H1 (cell line): ENCODE data around the gene PURB. TPM values are rescaled to one million over a fixed set of nuclear protein-coding genes. Genes with fewer than 3 reads are reported as not detected.
A peak's percentile ranks its signal among the peaks of the same experiment; 100 is the strongest.

ENCODE experiments used
- CBX8 ChIP-seq: fragments of 300-800, 300-1000 bp; sonication (generic); IDR thresholded peaks from 2 replicates; pipeline ENCODE4 v1.7.1; 2016; ENCODE audit warnings: low read depth, low read length, borderline replicate concordance
- CEBPB ChIP-seq: IDR thresholded peaks from 2 replicates; pipeline ENCODE4 v1.6.1; 2012; ENCODE audit warnings: low read depth, low read length
- CHD2 ChIP-seq: IDR thresholded peaks from 2 replicates; pipeline ENCODE4 v1.6.1; 2012; ENCODE audit warnings: low read length, improper control_type of control experiment
- GTF2F1 ChIP-seq: IDR thresholded peaks from 2 replicates; pipeline ENCODE4 v1.6.1; 2012; ENCODE audit warnings: low read depth, low read length, improper control_type of control experiment, borderline replicate concordance
- NANOG ChIP-seq: IDR thresholded peaks from 2 replicates; pipeline ENCODE4 v1.6.1; 2011; ENCODE audit warnings: low read length, low read depth, mild to moderate bottlenecking, inconsistent platforms; ENCODE audit not compliant: insufficient read depth, poor library complexity, severe bottlenecking
- POLR2A ChIP-seq, 2 experiments: IDR thresholded peaks; 1 replicate in 1 of 2; 2 replicates in 1 of 2; pipeline ENCODE4 v1.6.1; 2011; ENCODE audit warnings: low read depth in 2 of 2, low read length in 2 of 2, mild to moderate bottlenecking in 2 of 2; ENCODE audit errors: control extremely low read depth in 1 of 2
- RBBP5 ChIP-seq: IDR thresholded peaks from 2 replicates; pipeline ENCODE4 v1.7.1; 2012; ENCODE audit warnings: low read depth, mild to moderate bottlenecking, inconsistent platforms, low read length, moderate library complexity, borderline replicate concordance
- SP1 ChIP-seq: IDR thresholded peaks from 2 replicates; pipeline ENCODE4 v1.6.1; 2011; ENCODE audit warnings: low read depth, low read length
- SRF ChIP-seq: IDR thresholded peaks from 2 replicates; pipeline ENCODE4 v1.6.1; 2011; ENCODE audit warnings: mild to moderate bottlenecking, low read depth, low read length, moderate library complexity
- polyA plus RNA-seq, 7 experiments: library from polyadenylated mRNA; depleted of rRNA in 3 of 7; stranded (reverse) in 5 of 7; unstranded in 2 of 7; fragments of >200 nt in 5 of 7; fragments of 200-250 nt in 2 of 7; gene quantifications; 1 replicate in 5 of 7; 2 replicates in 1 of 7; 4 replicates in 1 of 7; pipeline versions ENCODE4 v1.2.1 to v1.2.3, GENCODE V29; 2011 to 2013; ENCODE audit warnings: missing spikeins in 2 of 7, mixed read lengths in 2 of 7
- total RNA-seq: library from RNA; stranded (reverse); fragmentation: NEBNext Ultra II Directional; extraction: Animal tissue kit (Norgen Biotek cat#: 25700); gene quantifications from 2 replicates; pipeline ENCODE4 v1.2.1, GENCODE V29; 2021

PURB gene
- total and polyA plus RNA-seq, 2 of the 8 experiments (the other 6 are each of a cell fraction or from before 2014, with no cell fraction given), result 3.3 to 22.7 TPM

- TF ChIP-seq POLR2A (IDR thresholded peaks at IDR 0.05; ENCODE audit: control extremely low read depth in 1 of 2, low read depth in 2 of 2, low read length in 2 of 2) (peak; percentile 95), NANOG (no peak), GTF2F1 (peak; percentile 70), CHD2 (peak; percentile 96), CBX8 (no peak), SP1 (peak; percentile 100), RBBP5 (no peak), CEBPB (no peak), SRF (0 out of 2 replicates have a peak, but pooled peaks have one; percentile 17)
- TF ChIP-seq, all 59 proteins: peak for 17
These were observed 37.3 kb downstream of the PURB start, which contains the start of gene H2AZ2 (continued) for GRCh38 chr7:44847920-44848634.
